GM18505 (cell line): ENCODE results near the gene PHC2.

Experiments
- ATAC-seq: cut with Tn5 transposase; IDR thresholded peaks from one replicate; pipeline ENCODE4 v1.9.1; 2021; ENCODE audit not compliant: unreplicated experiment
- POLR2A ChIP-seq: IDR thresholded peaks from 4 replicates; pipeline ENCODE4 v1.6.1; 2011; ENCODE audit warnings: borderline replicate concordance; ENCODE audit not compliant: insufficient read depth, insufficient read length; ENCODE audit errors: extremely low read depth

The PHC2 gene

DNA sequence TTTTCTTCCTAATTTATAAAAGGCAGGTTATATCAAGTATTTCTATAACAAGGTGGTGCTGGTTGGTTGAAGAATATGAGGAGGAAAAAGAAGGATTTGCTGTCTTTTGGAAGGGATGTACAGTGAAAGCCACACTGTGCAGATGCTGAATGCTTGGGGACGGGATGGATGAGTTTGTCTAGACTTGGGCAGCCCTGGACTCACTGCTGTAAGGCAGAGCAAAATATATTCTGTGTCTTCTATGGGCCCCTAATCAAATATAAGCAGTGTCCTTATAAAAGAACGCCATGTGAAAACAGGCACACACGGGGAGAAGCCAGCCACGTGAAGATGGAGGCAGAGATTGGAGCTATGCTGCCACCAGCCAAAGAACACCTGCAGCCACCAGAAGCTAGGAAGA, 47.4 kb downstream of the PHC2 start:
- no peak for TF ChIP-seq POLR2A
- ATAC-seq, result no peak

DNA sequence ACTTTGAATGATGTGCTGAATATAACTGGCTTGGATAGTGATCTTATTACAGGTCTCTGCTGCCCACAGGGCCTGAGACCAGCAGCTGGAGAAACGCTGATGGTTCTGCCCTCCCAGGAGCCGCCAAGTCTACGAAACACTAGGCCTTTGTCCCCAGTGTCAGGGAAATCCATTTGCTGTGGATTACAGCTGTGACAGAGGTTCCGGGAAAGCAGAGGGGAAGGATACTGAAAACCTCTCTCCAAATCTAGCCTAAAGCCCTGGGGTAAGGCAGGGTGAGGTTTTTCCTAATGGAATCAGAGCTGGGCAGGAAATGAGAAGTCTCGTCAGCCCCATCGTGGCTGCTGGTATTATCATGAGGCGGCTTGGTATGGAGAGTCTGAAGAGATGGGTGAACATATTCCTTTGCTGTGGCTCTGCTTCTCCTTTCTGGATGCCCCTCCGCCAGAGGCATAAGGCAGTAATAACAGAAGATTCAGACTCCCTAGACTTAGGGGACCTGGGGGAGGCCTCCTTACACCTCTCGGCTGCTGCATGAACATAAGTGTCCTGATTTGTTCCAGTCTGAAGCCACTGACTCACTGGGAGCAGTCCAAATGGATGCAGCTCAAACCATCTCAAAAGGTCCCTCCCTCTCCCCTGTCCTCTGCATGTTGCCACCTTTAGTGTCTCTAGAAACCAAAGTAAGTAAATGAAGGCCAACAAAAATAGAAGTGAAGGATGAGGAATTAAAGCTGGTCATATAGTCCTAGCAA, 48.1 kb downstream of the PHC2 start:
- no peak for TF ChIP-seq POLR2A
- no peak for ATAC-seq

DNA sequence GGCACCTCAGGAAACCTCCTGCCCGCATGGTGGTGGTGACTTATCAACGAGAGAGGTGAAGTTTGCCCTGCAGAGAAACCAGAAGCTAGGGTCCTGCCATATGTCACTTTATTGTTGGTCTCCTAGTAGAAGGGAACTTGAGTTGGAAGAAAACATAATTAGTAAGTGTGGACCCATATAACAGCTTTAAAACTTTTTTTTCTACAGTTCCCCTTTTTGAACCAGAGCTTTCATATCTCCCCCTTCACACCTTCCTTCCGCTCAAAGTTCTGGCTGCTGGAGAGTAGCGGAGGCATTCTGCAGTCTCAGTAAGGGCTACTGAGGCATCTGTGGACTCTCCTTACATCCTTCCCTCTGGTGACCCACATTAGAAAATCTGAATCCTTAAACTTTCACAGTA, 48.9 kb downstream of the PHC2 start:
- no peak for ATAC-seq
- TF ChIP-seq POLR2A, result no peak

DNA sequence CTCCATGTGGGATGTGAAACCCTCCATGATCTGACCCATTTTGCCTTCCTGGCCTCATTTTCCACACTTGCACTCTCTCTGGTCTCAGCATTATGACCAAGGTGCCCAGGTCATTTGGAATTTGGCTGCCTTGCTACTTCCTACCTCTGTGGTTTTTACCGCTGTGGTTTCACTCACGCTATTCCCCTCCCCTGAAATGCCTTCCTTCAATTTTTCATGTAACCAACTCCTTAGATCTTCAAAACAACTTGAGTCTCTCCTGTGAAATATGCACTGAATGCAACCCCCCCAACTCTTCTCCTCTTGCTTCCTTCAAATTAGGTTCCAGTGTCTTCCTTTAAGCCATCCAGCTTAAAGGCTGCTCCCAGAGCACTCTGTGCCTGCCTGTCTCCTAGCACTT, 50.1 kb downstream of the PHC2 start:
- ATAC-seq, result no peak
- no peak for TF ChIP-seq POLR2A

DNA sequence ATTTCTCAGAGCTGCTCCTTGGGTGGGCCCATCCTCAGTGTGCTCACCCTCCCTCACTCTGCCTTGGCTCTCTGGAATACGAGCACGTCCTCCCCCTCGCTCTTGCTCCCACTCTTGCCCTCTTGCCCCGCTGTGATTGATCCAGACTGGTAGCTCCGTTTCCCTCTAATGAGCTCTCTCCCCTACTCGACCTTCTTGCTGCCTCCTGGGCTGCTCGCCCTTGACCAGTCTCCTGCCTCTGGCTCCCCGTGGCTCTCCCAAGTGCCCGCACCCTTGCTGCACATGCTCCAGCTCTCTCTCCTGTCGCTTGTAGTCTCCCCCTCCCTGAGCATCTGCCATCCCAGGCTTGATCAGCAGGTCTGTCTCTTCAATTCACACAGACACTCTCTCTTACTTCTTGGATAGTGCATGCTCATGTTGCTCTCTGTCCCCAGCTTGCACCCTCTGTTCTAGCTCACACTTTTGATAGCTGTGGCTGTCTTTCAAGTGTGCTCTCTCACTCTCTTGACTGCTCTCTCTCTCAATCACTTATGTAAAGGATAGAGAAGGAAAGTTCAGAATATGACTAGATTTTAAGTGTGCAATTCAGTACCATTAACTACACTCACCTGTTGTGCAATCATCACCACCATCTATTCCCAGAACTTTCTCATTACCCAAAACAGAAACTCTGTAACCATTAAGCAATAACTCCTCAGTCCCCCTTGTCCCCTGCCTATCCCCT, 51.1 kb downstream of the PHC2 start:
- TF ChIP-seq POLR2A, result no peak
- ATAC-seq, result no peak

DNA sequence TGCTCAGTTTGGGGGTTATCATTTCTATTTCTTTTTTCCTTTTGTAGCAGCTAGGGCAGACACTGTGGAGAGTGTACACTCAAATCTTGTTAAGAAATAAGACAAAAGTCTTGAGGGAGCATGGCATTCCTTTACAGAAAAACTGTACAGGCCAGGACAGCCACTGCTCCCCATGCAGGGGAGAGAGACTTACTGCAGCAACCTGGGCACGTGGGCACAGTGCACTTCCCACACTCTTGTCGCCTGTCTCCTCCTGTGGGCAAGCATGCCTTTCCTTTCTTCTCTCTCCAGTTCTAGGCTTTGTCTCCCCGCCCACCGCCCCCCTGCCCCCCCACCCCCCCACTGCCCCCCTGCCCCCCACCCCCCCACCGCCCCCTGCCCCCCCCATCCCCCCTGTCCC, 51.9 kb downstream of the PHC2 start:
- ATAC-seq, result no peak
- no peak for TF ChIP-seq POLR2A

DNA sequence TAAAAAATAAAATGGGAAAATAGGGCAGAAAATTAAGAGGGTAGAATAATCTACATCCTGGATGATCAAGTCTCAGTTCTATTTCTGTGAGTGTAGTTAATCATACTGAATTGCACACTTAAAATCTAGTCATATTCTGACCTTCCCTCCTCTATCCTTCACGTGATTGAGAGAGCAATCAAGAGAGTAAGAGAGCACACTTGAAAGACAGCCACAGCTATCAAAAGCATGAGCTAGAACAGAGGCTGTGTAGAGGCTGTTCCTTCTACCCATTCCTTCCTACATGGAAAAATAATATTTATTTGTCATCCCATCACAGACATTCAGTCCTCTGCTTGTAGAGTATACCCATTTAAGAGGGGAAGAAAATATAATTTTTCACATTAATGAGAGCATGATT, 52.4 kb downstream of the PHC2 start:
- no peak for ATAC-seq

DNA sequence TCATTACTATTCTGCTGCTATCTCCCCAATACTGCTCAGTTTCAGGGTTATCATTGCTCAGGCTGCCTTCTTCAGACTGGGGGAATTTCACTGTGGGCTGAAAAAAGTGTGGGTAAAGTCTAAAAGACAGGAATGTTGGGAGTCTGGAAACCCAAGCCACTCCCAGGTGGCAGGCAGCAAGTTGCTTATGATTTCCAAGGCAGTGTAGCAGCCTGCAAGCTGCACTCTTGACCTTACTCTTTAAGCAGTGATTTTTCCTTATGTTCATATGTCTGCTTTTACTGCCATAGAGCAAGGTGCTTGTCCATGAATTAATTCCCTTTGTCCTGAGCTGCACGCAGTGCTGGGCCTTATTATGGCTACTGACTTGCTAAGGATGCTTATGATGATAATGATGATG, 53.1 kb downstream of the PHC2 start:
- TF ChIP-seq POLR2A, result no peak
- ATAC-seq, result no peak

More for the DNA sequence above, 52.4 kb downstream of the PHC2 start:
- no peak for TF ChIP-seq POLR2A

DNA sequence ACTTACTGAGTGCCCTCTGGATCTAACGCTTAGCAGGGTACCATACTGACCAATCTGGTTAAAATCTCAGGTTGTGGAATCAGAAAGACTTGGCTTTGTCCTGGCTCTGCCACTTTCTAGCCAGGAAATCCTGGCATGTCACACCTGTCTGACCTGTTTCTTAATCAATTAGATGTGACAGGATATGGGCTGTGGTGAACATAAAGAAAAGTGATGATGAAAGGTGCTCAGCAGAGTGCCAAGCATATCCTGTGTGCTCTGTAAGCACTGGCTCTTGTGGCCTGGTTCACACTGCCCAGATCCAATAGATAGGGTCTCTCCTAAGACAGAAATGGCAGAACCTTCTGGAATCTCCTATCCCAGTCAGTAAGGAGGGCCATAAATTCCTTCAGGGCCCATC, 53.9 kb downstream of the PHC2 start:
- TF ChIP-seq POLR2A, result no peak

DNA sequence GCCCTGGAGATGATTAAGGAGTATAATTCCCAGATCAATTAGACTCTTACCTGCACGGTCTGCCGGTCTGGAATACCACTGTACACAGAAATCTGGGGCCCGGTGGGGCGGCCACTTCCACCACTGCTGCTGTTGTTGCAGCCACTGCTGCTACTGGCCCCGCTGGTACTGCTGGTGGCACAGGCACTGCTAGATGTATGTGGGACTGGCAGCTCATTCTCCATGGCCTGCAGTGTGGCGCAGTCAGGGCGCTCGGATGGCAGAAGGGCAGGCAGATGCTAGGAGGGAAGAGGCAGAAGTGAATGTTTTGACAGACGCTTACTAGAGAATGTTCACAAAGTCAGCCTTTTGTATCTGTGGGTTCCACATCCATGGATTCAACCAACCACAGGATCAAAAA, 55.6 kb downstream of the PHC2 start:
- ATAC-seq, result no peak
- TF ChIP-seq POLR2A, result no peak

More for the DNA sequence above, 53.9 kb downstream of the PHC2 start:
- no peak for ATAC-seq

DNA sequence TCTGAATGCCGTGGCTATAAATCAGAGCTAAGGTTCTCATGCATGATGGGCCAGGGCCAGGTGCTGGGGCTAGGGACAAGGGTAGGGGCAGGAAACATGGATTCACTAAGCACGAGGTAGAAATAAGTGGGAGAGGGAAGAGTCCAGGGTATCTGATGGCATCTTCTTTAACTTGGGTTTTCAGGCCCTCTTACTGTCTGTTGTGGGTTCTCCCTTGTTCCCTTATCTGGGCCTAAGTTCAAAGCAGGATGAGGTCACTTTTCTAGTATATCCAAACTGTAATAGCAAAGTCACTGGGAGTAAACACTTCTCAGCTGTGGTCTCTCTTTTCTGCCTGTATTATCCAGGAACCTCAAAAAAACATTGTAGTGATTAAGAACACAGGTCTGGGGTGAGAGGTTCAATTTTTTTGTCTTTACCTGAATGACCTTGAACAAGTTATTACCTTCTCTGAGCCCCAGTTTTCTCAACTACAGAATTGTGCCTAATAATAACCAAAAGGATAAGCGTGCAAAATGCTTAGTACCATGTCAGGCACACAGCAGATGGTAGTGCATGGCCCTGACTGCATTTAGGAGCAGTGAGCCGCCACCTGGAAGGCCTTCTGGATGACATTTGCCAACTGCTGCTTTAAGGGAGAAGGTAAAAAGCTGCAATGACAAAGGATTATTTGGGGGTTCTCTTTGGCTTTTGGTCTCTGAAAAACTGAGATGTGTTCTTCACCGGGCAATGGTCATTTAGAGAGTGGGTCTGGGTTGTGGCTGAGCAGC, 56.4 kb downstream of the PHC2 start:
- no peak for ATAC-seq

DNA sequence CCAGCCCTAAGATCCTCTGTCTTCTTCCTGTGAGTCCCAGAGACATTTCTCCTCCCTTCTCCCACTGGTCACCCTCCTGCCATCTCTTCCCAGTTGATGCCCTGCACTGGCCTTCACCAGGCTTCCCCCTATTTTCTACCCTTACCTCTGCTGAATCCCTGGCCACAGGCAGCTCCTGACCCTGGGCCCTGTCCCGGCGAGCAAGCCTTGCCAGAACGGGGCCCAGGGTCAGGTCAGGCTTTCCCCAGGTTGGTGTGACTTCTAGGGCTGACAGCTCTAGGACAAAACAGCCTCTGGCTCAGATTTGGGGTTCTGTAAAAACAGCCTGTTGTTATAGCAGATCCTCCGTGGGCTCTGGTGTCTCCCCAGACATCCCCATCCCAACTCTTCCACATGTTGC, 57.3 kb downstream of the PHC2 start:
- no peak for TF ChIP-seq POLR2A
- no peak for ATAC-seq

More for the DNA sequence above, 56.4 kb downstream of the PHC2 start:
- TF ChIP-seq POLR2A, result no peak

DNA sequence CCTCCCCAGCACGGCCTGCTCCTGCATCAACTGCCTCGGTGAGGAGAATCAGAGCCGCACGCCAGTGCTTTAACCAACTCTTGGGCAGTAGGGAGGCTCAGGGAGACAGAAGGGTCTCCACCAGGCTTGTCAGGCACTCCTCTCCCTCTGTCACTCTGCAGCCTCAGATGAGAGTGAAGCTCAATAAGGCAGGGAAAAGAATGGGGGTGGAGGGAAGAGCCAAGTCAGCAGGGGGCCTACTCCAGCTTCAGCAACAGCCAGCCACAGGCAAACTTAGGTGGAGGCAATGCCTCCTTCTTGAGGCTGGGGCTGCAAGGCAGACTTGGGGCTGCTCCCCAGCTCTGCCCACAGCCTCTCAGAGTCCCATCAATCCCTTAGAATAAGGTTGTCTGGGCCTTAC, 58.2 kb downstream of the PHC2 start:
- no peak for ATAC-seq
- no peak for TF ChIP-seq POLR2A

DNA sequence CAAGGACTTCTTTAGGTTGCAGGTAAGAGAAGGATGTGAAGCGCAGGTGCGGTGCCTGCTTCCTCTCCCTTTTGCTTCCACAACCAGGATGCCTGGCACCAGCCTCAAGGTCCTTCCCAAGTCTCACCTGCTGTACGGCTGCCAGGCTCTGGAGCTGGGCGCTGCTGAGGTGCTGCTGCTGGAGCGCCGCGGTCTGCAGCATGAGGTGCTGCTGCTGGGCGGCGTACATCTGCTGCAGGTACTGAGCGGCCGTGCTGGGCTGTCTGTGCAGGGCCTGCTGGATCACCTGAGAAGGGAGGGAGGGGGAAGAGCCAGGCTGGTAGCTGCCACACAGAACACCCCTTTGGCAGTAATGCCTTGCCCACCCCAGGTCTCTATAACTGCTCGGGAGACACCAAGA, 58.7 kb downstream of the PHC2 start:
- no peak for ATAC-seq
- TF ChIP-seq POLR2A, result no peak

DNA sequence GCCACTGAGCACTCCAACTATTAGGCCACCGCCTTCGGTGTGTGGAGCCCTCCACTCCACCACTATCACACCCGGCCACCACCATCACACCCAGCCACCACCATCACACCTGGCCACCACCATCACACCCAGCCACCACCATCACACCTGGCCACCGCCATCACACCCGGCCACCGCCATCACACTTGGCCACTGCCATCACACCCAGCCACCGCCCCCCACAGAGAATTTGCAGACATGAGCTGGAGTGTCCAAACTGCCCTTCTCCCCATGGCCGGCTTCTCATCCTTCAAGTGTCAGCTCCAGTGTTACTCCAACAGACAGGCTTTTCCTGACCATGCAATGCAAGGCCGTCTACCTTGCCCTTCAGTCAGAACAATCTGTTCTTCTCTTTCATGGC, 59.6 kb downstream of the PHC2 start:
- ATAC-seq, result no peak
- no peak for TF ChIP-seq POLR2A

DNA sequence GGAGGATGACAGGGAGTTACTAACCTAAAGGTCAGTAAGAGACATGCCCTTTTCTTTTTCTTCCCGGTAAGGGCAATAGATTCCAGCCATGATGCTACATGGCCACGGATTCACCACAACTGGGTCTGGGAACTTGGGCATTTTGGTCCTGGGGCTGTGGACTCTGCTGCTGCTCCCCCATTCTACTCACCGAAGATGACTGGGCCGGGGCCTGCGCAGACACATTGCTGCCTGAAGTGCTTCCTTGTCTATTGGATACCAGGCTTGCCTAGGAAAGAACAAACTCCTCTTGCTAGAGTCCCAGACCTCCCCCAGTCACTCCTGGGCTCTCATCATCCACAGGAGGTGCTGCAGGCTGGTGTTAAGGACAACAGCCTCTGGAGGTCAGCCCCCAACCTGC, 60.1 kb downstream of the PHC2 start:
- no peak for ATAC-seq
- no peak for TF ChIP-seq POLR2A
